Activated effector memory CD4-positive, alpha-beta T cell treated with anti-CD3 and anti-CD28 coated beads, Interleukin-2, amount 50 U/mL, for 16 hours (primary cell): ENCODE results near the gene TTLL5.
"Not testable (repeated sequence)": the region's sequence is repeated elsewhere in the genome, so short reads cannot be mapped to it uniquely, and the experiment has no call there.

Experiments
- DNase-seq: peaks from one replicate; pipeline ENCODE4 v3.0.0-alpha.2; 2020

TTLL5 gene

DNA sequence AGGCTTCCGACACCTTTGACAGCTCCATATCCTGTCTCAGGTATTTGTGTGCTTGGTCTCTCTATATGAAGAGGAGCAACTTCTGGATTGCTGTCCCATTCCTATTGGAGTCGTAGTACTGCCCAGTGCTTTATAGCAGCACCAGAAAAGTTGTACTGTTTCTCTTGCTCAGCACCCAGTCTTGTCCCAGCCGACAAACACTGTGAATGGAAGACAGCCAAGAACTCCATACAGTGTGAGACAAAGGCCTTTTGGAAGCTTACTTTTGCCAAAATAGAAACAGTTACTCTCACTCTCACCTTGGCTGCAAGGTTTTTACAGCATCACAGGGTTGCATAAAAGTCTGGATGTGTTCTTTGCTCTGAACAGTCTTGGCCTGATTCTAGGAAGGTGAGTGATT, 215.5 kb downstream of the TTLL5 start:
- DNase-seq, result no peak

DNA sequence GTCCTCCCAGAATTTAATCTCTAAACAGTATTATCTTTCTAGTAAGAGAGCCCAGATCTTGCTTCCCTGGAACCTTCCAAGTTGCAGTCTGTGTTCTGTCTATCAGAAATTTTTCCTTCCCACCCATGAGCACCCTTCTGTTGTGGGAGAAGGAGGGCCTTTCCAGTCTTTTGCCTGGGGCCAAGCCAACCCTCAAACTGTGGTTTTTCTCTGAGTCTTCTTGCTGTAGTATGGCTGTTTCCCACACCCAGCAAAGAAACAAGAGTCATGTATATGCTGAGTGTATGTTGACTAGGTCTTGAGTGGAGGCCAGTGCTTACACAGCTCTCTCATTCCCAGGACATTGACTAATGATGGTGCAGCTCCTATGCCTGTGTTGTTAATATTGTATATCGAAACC, 216.2 kb downstream of the TTLL5 start:
- DNase-seq, result no peak

DNA sequence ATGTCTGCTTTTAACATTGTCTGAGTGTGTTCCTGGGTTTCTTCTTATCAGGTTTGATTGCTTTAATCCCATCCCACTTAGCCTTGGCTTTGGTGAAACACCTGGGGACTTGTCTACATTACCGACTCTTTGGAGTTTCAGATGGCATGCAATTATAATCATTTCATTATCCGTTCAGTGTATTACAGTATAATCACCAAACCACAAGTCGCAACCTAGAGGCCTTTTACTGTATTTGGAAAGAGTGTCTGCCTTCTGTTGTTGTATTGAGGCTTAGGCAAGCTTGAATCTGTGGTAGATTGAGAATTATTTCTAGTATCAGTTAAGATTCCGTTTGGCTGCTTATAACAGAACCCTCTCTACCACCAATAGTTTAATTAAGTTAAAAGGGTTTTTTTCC, 216.8 kb downstream of the TTLL5 start:
- no peak for DNase-seq

DNA sequence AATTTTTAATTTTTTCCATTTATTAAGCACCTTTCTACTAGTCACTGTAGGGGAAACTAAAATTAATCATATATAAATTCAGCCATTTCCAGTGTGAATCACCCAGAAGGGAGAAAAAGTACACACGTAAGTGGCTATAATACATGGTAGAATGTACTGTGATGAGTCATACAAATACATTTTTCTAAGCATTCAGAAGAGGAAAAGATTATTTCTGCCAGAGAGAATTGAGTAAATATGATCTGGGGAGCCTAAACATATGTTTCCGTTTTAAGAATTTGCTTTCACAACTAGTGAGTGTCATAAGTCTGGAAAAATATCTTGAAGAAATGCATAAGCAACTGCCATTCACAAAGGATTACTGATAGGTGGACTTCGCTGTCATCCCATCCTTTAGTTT, 218.0 kb downstream of the TTLL5 start:
- no peak for DNase-seq

DNA sequence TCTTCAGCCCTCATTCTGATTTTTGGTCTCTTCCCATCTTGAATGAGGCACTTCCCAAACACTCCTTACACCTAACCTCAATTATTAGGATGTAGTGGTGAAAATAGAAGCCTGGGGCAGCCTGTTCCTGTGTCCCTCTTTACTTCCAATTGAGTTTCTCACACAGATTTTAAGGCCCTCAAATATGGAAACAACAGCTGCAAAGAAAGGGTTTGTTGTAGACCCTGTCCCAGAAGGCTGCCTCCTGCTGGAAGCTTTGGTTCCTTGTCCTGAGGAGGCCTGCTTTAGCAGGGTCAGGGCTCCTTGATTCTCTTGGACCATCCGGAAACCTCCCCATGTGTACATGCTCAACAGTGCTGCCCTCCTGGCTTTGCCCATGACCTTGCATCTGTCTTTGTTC, 219.5 kb downstream of the TTLL5 start:
- no peak for DNase-seq

DNA sequence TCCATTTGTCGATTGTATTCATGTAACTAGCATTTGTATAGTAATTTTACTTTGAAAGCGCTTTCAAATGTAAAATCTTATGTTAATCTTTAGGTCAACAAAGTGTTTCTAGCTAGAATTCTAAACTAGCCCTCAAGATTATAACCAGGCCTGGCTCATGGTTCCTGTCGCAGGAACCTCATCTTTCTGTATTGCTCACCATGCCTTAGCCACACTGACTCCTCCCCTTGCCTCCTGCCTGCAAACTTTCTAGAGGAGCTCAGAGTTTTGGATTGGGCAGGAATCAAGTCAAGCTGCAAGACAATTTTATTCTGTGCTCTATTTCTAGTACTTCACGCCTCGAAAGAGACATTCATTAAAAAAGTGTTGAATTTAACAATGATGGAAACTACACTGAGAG, 220.9 kb downstream of the TTLL5 start:
- DNase-seq, result no peak

DNA sequence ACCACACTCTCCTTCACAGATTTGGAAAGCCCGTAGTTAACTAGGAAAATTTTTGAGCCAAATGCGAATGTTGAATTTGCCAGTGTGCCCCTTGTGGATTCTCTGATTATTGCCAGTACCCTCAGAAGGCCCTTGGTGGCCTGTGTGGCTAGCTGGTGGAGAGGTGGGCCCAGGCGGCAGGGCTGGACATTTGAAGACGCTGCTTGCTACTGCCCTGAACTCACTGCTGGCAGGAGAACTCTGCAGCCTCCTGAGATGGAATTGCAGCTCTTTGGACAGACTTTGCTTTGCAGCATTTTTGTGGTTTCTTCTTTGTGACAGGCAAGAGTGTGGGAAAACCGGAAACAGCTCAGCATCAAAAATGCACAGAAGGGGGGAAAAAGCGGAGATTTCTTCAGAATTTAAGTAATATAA, 223.2 kb downstream of the TTLL5 start:
- DNase-seq, result no peak

DNA sequence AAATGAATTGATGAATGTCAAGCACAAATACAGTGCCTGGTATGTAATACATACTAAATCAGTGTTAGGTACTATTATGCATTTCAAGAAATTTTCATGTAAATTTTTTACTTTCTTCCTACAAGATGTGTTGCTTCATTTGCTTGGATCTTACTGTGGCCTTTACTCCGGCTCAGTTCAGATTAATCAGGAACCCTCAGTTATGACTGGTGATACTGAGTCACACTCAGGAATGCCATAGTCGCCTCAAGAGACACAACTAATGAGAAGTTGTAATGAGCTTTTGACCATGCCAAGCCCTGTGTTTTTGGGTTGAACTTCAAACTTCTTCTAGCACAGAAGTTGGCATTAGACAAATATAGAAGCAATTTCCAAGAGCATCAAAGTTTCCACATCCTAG, 224.8 kb downstream of the TTLL5 start:
- DNase-seq, result no peak

DNA sequence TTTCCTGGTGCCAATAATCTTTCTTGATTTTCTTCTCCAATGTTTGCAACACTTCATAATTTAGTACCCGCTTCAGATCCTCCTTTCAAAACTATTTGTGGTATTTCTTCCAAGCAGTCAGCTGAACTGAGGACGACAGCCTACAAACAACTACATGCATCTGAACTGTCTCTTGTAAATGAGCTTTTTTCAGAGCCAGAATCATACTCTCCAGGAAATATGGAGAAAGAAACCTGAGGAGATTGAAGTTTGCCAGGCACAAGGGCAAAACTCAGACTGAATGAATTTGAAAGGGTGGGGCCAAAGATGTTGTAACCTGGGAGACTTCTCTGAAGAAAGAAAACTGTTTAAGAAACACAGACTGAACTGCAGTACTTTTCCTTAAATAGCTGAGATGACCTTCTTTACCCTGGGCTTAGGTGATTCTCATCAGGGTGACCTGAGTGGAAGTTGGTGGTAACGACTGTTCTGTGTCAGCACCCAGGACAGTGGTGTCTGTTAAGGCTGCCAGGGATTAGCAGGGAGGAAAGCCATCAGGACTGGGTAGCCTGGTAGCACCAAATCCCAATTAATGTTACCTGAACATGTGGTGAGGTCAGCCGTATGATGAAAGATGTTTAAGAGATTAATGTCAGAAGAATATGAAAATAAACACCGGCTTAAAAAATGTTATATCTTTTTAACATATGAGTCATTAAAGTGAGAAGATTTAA, 225.7 kb downstream of the TTLL5 start:
- no peak for DNase-seq

DNA sequence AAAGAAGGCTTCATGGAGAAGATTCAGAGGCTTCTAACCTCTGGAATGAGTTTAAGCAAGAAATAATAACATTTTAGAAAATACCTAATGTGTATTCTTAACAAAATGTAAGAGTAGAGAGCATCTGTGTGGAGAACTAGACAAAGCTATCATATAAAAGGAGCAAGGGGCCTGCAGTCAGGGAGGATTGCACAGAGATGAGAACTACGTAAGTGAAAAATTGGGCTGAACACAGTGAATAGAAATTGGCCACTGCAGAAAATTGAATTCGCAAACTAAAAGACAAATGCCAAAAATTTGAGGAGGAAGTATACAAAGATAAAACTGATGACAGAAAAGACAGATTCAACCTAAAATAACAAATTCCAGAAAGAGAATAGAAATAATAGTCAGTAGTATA, 227.9 kb downstream of the TTLL5 start:
- no peak for DNase-seq

DNA sequence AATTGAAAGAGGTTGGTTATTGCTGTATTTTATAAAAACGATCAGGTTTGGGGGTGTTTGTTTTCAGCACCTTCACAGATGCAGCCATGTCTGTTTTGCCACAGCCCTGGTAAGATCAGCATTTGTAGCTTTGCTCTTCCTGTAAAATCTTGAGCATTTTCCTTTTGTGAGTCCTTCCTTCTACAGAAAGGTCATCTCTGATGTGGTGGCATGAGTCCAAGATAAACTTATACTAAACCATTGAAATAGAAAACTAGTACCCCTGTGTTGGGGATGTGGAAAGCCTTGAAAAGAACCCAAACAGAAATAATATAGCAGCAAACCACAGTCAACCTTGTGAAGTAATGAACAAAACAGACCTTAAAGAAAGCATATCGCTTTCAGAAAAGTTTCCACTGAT, 235.3 kb downstream of the TTLL5 start:
- DNase-seq, result no peak

DNA sequence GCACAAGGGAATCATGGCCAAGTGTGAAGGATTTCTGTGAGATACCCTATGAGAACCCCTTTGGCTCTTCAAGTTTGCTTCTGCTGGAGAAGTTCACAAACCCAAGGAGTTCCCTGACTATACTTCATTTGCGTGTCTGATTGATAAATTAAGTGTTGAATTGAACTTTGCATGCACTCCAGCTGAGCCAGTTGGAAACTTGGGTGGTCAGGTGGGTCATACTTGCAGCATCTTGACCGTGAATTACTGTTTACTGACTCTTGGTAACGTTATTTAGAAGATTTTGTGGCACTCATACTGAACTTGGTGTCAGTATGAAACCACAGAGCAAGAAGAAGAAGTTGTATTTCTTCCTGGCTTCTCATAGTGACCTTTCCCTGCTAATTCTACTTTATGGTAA, 243.3 kb downstream of the TTLL5 start:
- DNase-seq, result no peak

DNA sequence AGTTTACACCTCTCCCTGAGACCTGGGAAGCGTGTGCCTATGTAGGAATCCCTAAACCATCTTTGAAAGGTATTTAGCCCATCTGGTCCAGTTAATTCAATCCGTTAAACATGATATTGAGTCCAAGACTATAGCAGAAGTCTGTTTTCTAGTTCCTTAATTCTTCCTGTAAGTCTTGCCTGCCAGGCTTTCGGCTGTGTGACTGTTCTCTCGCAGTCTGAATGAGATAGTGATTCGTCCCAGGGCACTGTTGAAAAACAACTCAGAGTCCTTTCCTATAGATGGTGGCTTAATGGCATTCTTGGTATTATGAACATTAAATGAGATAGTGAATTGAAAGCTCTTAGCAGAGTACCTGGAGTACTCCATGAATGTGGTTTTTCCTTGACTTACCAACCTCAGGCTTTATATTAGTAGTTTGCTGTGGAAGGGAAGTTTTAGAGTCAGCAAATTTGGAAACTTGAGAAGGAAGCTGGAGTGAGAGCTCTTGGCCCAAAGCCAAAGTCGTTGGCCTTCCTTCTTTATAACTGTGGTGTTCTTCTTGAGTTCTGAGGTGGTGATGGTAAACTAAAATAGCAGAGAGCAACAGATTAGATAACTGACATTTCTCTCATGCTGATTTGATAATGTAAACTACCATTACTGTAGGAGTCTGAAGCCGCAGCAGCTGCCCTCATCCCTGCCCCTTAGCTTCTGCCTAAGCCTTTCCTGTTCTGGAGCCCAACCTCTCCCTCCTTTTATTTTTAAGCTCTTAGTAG, 244.3 kb downstream of the TTLL5 start:
- no peak for DNase-seq

DNA sequence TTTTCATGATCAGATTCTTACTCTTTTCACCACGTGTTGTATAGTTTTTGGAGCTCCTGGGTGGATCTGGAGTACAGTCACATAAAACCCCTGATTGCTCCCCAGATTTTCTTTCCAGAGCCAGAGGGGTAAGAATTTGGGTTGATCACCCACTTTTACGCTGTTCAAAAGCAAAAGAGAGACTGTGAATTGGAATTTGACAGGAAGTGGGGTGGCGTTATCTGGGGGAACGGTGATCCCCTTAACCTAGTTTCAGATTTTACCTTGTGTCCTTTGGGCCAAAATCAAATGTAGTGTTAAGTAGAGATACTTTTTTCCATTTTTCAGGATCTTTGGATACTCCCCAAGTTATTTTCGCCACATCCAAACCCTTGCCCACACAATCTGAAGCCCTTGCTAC, 245.2 kb downstream of the TTLL5 start:
- no peak for DNase-seq

DNA sequence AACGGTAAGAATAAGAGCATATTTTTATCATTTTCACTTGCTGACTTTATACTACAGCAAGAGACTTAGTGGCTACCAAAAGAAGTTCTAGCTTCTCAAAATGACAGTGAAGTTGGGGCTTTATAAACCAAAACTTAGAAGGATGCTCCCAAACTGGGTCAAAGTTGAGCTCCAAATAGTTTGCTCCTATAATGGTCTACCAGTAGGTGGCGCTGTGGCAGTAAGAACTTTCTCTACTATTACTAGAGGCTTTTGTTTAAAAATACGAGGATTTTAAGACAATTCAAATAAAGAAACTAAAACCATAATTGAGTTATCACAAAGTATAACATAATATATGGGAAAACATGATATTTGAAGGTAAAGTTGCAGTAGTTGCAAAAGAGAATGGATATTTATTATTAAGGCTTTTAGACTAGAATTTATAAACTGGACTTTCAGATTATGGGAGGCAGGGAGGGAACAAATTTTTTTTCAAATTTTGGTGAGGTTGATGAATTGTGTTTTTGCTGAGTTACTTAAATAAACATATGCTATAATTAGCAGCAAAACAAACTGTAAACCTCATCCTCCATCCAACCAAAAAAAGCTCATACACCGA, 245.7 kb downstream of the TTLL5 start:
- peak; percentile 84 for DNase-seq

DNA sequence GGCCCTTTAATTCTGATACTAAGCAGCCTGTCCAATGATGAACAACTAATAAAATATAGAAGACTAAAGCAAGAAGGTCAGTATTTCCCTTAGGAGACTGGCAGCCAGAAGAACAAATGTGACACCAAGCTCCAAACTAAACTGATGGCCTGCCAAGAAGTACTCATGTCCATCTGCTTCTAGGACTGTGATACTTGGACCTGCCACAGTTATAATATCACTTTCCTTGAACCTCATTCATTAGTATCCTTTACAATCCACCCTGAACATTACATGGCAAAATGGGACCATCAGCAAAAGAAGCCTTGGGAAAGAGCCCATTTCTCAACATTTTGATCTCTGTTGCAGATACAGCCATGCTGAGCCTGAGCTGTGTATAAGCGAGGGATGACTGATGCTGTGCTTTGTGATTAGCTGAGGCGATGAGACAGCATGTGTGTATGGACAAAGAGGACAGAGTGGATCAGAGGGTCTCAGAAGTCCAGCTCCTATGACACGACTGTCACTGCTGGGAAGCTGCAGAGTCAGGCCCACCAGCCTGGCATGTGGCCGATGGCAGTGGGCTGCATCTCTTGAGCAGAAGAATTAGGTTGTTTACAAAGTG, 246.8 kb downstream of the TTLL5 start:
- no peak for DNase-seq

DNA sequence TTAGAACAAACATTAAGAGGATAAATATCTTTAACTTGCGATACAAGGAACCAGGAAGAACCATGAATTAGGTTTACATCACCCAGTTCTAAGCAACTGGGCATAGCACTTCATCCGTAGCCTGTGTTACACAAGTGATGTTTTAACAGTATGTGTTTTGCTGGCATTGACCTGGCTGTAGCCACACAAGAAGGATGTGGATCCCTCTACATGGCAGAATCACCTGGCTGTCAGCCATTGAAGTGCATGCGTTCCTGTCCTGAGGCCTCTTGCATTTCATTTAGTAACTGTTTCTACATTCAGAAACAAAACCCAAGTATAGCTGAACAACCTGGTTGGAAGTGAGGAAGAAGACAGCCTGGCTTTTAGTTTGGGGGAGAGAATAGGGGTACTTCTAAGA, 248.6 kb downstream of the TTLL5 start:
- no peak for DNase-seq

DNA sequence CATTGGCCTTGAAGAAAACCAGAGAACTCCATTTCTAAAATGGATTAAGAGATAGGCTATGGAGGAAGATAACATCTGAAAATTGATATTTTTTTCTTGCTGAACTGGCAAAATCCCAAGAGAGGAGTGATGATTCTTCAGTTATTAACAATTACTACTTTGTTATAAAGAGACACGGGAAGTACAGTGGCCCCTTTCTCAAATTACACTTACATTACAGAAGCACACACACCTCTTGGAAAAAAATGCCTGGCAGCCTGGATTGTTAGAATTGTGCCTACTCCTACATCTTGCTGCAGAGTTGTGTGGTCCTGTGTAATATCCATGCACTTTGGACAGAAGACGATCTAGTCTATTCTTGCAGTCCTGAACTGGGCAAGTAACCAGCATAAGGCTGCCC, 249.0 kb downstream of the TTLL5 start:
- no peak for DNase-seq

DNA sequence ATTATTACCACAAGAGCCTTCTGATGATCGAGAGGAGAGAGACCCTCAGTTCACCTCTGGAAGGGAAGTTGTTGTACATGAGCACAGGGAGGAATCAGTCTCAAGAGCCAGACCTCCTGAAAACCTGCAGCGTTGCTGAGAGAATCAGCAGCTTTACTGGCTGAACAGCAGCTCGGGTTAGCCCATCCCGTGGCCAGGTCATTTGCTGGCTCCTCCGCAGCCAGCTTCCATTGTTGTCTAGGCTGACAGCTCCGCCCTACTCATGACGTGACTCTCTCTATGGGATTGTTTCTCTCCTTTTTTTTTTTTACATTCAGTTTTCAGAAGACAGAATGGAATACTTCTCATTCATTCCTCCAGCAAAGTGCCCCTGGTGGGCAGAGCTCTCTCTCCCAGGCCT, 250.8 kb downstream of the TTLL5 start:
- no peak for DNase-seq

DNA sequence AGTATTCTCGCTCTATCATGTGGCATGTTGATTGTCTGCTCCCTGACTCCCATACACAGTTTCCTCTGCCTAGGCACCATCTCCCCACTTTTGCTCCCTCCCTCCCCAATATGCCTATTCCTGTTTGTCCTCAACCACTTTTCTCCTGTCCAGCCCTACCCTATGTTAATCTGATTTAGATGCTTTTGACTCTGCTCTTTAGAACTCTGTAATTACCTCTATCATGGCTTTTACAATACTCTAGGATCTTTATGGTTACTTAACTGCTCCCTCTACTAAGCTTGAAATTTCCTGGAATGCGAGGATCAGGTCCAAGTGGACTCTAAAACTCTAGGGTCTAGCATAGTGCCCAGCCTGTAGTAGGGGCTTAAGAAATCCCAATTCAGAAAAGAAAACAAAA, 252.1 kb downstream of the TTLL5 start:
- DNase-seq, result no peak

DNA sequence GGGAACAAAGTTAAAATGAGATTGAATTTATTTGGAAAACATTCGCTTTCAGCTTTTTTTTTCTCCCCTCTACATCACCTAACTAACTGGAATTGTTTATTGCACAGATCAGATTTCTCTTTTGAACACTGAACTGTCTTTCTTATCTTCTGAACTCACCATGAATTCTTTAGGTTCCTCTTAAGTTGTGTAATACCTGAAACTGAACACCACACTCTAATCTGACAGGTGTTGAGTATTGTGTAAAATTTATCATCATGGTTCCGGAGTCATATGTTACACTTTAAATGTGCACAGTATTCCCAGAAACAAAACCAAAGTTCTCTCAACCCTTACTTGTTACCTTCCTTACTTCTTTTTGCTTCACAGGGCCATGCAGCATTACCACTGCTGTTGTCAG, 254.0 kb downstream of the TTLL5 start:
- no peak for DNase-seq

DNA sequence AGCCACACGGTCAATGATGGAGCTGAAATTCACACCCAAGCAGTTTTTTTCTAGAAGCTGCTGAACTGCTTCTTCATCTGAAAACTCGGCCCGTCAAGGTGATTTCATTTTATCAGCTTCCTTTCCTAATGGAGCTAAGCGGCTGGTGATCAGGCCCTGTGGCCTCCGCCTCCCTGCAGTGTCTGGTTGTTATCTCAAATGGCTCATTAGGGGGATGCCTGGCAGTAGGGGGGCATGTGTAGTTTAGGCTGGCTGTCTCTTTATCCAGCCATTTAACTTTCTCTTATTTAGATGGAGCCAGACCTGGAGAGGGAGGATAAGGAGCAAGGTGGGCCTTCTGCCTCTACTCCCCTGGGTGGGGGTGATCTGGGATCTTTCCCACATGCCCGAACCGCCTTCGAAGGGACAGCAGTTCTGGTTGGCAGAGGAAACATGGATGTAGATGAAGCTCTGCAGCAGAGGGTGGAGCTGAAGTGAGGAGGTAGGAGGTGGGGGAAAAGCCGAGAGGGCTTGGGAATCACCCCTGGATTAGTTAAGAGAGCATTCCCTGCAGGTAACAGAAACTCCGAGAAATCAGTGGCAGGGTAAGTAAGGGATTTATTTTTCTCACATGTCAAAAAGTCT, 256.4 kb downstream of the TTLL5 start:
- no peak for DNase-seq

DNA sequence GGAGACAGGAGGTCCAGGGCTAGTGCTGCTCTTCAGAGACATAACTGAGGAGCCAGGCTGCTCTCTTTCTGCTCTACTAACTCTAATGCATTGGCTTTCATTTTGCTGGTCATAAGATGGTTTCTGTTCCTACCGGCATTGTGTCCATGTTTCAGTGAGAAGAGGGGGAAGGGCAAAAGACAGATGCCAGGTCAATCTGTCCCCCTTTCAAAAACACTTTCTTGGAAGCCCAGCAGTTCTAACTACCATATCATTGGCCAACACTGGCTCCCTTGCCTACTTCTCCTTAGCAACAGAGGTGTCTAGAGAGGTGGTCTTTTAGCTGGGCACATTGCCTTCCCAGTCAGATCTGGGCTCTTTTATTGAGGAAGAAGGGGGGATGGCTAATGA, 256.9 kb downstream of the TTLL5 start:
- DNase-seq, result no peak

DNA sequence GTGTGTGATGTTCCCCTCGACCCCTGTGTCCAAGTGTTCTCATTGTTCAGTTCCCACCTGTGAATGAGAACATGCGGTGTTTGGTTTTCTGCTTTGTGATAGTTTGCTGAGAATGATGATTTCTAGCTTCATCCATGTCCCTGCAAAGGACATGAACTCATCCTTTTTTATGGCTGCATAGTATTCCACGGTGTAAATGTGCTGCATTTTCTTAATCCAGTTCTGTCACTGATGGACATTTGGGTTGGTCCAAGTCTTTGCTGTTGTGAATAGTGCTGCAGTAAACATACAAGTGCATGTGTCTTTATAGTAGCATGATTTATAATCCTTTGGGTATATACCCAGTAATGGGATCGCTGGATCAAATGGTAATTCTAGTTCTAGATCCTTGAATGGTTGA, 259.4 kb downstream of the TTLL5 start:
- not testable (repeated sequence) for DNase-seq
